HG03521 (cell line): ENCODE measurements around the gene TSPAN32.

Experiments
- ATAC-seq: cut with Tn5 transposase; IDR thresholded peaks from one replicate; pipeline ENCODE4 v1.9.1; 2021; ENCODE audit warnings: mild to moderate bottlenecking, moderate library complexity; ENCODE audit not compliant: unreplicated experiment

Gene TSPAN32

GRCh38 chr11:2266586-2267305 lies 35.1 kb upstream of the TSPAN32 start:
- no peak for ATAC-seq

- no peak for ATAC-seq
Measured at GRCh38 chr11:2267306-2267850, 34.4 kb upstream of the TSPAN32 start.

GRCh38 chr11:2267851-2268728 lies 33.7 kb upstream of the TSPAN32 start:
- no peak for ATAC-seq

GRCh38 chr11:2268729-2269600 lies 32.8 kb upstream of the TSPAN32 start:
- no peak for ATAC-seq

- ATAC-seq: no peak
Measured at GRCh38 chr11:2269601-2270321, 32.1 kb upstream of the TSPAN32 start.

- no peak for ATAC-seq
Measured at GRCh38 chr11:2270322-2271076, 31.3 kb upstream of the TSPAN32 start, which contains the start of gene ASCL2. Gene ASCL2, minus strand, starts transcription at chr11:2270588. Its CDS starts 256 bp downstream, at chr11:2270332.

GRCh38 chr11:2271077-2271326 lies 30.8 kb upstream of the TSPAN32 start:
- ATAC-seq: no peak

GRCh38 chr11:2271327-2272227 lies 30.2 kb upstream of the TSPAN32 start:
- ATAC-seq: no peak

- ATAC-seq: no peak
Measured at GRCh38 chr11:2272228-2272945, 29.4 kb upstream of the TSPAN32 start.

GRCh38 chr11:2272946-2273280 lies 28.9 kb upstream of the TSPAN32 start:
- no peak for ATAC-seq

GRCh38 chr11:2273311-2273710 lies 28.5 kb upstream of the TSPAN32 start:
- no peak for ATAC-seq

- no peak for ATAC-seq
Measured at GRCh38 chr11:2273771-2274170, 28.0 kb upstream of the TSPAN32 start.

- ATAC-seq: no peak
Measured at GRCh38 chr11:2275334-2276279, 26.2 kb upstream of the TSPAN32 start.

GRCh38 chr11:2276280-2277007 lies 25.4 kb upstream of the TSPAN32 start:
- ATAC-seq: no peak

GRCh38 chr11:2277008-2277346 lies 24.8 kb upstream of the TSPAN32 start:
- ATAC-seq: no peak

- ATAC-seq: no peak
Measured at GRCh38 chr11:2277933-2278523, 23.8 kb upstream of the TSPAN32 start.
